Body of pancreas (tissue), 4 donors: ENCODE data around the gene TSEN2. TPM values are rescaled to one million over a fixed set of nuclear protein-coding genes. Genes with fewer than 3 reads are reported as not detected.

ENCODE experiments used
- ATAC-seq: fragments of 150-250 bp; one replicate; pipeline ENCODE4 v1.9.1; 2016
- DNase-seq, 4 donors: peaks; one replicate each; pipeline ENCODE4 v3.0.0-alpha.2; 2019
- H3K27ac ChIP-seq, 4 donors: fragments of 200-600 bp; sonication (generic); 1 replicate in 3 of 4; 2 replicates in 1 of 4; pipeline versions ENCODE4 v1.5.1 to v1.6.1; 2016 to 2019; ENCODE audit warnings: mild to moderate bottlenecking in 1 of 4, mixed read lengths in 1 of 4, moderate library complexity in 1 of 4
- H3K27me3 ChIP-seq, 2 donors: fragments of 200-600 bp; sonication (generic); one replicate each; pipeline ENCODE4 v1.6.0; 2016; ENCODE audit warnings: mild to moderate bottlenecking in 1 of 2
- H3K36me3 ChIP-seq, 2 donors: fragments of 200-600 bp; sonication (generic); replicated peaks in 1 of 2; 2 replicates each; pipeline ENCODE4 v1.5.1; 2016; ENCODE audit warnings: low read depth in 2 of 2; ENCODE audit not compliant: insufficient read depth in 1 of 2
- H3K4me1 ChIP-seq: fragments of 200-600 bp; sonication (generic); one replicate; pipeline ENCODE4 v1.6.0; 2016
- H3K4me3 ChIP-seq, 2 donors: fragments of 200-600 bp; sonication (generic); 1 replicate in 1 of 2; 2 replicates in 1 of 2; pipeline ENCODE4 v1.5.1; 2016 to 2019
- H3K9me3 ChIP-seq, 3 donors: fragments of 200-600 bp; sonication (generic); 1 replicate in 2 of 3; 2 replicates in 1 of 3; pipeline ENCODE4 v1.5.1; 2016
- CTCF ChIP-seq, 7 experiments: fragments of 450-650 bp in 4 of 7; fragments of 200-600 bp in 3 of 7; sonication (generic) in 3 of 7; IDR thresholded peaks; one replicate each; pipeline ENCODE4 v1.5.1; 2016 to 2019; ENCODE audit warnings: antibody characterized with exemption in 7 of 7
- POLR2A ChIP-seq, 3 donors: fragments of 450-650 bp; IDR thresholded peaks; one replicate each; pipeline ENCODE4 v1.6.1; 2016; ENCODE audit warnings: antibody characterized with exemption in 3 of 3, mild to moderate bottlenecking in 2 of 3
- WGBS, 2 donors: methylation state at CpG; one replicate each; pipeline ENCODE4 v1.1.5; 2017; 5-methylcytosine and 5-hydroxymethylcytosine counted together
- intact Hi-C: fragments of 100-400 bp; cut with DNase I; formaldehyde crosslinking; loops from one replicate; pipeline ENCODE4 v1.15.1; 2023
- total RNA-seq, 2 donors: library from RNA; depleted of rRNA; stranded (reverse); fragments of >200 nt; gene quantifications; one replicate each; pipeline ENCODE4 v1.1.0, GENCODE V29; 2016

The TSEN2 gene
- total RNA-seq, 2 donors from 2014 or later: 14.8 to 20.8 TPM

DNA sequence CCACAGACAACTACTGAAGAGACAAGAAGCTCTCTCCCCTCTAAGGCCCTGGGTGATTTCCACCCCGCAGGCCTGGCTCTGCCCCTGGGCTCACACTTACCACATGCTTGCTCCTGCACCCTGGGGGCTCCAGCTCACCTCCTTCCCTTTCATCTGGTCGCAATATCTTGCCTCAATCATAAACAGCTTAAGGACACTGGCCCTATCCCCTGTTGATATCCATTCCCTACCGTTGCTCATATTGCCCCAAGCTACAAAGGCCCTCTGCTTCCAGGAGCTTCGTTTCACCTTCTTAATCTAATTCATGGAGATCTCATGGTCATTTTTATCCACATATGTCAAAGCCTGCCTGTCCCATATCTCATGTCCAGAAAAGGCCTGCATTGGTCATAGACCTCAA is 46.0 kb upstream of the TSEN2 start:
- ATAC-seq: no peak
- DNase-seq: no peak
- Histone ChIP-seq H3K36me3 (no peaks in the 10 kb centered on the region), H3K4me3 (no peak overlapping the region), H3K27ac (no peak overlapping the region), H3K27me3 (no peaks in the 10 kb centered on the region), H3K9me3 (no peaks in the 10 kb centered on the region), H3K4me1 (no peaks in the 10 kb centered on the region)
- no peak for TF ChIP-seq POLR2A (IDR thresholded peaks at IDR 0.05)
- no peak for TF ChIP-seq CTCF (IDR thresholded peaks at IDR 0.05)
- 82 to 83% methylated on average over 4 of the region's 4 CpGs for WGBS, 2 donors
- intact Hi-C loops: no loop called here

DNA sequence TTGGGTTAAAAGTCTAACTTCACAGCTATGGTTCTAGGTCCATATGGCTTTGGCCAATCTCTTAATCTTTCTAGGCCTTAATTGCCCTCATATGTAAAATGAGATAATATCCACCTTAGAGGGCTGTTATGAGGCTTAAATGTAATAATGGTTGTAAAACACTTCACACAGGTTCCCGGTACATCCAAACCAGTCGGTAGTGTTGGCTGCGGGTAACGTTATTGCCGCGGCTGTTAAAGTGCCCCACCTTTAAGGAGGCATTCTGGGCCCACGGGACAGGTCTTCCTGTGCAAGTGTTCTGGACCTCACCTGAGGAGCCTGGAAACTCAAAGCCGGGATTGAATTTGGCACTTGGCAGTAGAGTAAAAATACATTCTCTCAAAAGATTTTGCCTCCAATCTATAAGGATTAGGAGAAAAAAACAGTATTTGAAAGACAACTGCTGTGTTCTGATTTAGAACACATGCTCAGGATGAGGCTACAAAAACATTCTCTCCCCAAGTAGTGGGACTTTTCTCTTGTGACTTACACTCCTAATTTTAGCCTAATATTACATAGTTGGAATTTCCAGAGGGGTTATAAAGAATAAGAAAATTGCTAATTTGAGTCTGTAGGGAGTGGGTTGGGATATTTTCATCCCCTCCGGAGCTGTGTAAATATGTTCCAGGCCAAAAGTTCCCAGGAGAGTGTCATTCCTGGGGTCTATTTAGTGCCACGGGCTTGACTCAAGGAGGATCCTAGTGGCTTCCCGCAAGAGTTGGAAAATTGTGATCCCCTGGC is 44.9 kb upstream of the TSEN2 start:
- 78 to 84% methylated on average over 11 of the region's 11 CpGs for WGBS, 2 donors
- Histone ChIP-seq H3K4me1 (no peaks in the 10 kb centered on the region), H3K9me3 (no peaks in the 10 kb centered on the region), H3K27ac (no peak overlapping the region), H3K4me3 (no peak overlapping the region), H3K36me3 (no peaks in the 10 kb centered on the region), H3K27me3 (no peaks in the 10 kb centered on the region)
- no peak for DNase-seq
- TF ChIP-seq POLR2A (IDR thresholded peaks at IDR 0.05): no peak
- no peak for TF ChIP-seq CTCF (IDR thresholded peaks at IDR 0.05)
- no peak for ATAC-seq
- intact Hi-C loops: no loop called here

GRCh38 chr3:12440927-12441714 is 43.2 kb upstream of the TSEN2 start:
- no peak for TF ChIP-seq CTCF (IDR thresholded peaks at IDR 0.05)
- no peak for TF ChIP-seq POLR2A (IDR thresholded peaks at IDR 0.05)
- ATAC-seq: no peak
- no peaks in the 10 kb centered on the region for H3K36me3 ChIP-seq
- H3K9me3 ChIP-seq: no peaks in the 10 kb centered on the region
- H3K27ac ChIP-seq: no peak overlapping the region
- H3K27me3 ChIP-seq: no peaks in the 10 kb centered on the region
- intact Hi-C loops: no loop called here
- no peak overlapping the region for H3K4me3 ChIP-seq
- DNase-seq: peak in 2 of 4 donors; percentile 17 to 25
- 67 to 70% methylated on average over 8 to 19 of the region's 21 CpGs for WGBS, 2 donors
- no peaks in the 10 kb centered on the region for H3K4me1 ChIP-seq

DNA sequence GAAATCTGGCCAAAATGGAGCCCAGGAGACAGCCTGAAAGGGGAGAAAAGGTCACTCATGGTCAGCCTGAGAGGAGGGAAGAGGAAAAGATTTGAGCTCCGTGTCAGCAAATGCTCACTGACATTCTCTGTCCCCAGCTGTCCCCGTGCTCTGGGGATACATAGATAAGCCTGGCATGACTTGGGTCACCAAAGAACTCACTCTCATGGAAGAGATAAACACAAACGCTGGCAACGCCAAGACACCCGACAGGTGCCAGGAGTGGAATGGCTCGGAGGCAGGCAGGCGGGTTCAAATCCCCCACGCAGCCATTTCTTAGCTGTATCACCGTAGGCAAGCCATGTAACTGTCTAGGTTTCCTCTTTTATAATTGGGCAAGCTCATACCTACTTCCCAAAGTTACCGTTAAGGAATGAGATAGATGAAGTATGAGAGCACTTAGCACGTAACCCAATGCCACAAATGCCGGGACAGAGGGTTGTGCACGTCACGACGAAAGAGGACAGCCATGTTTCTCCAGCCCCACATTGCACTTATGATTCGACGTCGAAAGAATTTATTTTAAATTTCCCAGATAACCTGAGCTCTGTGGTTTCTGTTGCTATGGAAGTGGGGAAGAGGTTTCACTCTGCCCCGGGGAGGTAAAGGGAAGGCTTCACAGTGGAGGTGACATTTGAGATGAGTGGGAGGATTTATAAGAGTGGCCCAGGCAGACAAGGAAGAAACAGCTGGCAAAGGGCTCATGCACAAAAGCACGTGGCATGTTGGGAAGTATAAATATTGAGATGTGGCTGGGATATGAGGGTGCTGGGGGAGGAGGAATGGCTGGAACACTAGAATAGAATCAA is 41.4 kb upstream of the TSEN2 start:
- H3K27me3 ChIP-seq: no peaks in the 10 kb centered on the region
- 60 to 65% methylated on average over 20 of the region's 20 CpGs for whole genome bisulfite sequencing, 2 donors
- H3K36me3 ChIP-seq: no peaks in the 10 kb centered on the region
- intact Hi-C loops: no loop called here
- no peaks in the 10 kb centered on the region for H3K4me1 ChIP-seq
- DNase-seq (no peak), ATAC-seq (no peak)
- TF ChIP-seq POLR2A (IDR thresholded peaks at IDR 0.05): no peak
- H3K27ac ChIP-seq: no peak overlapping the region
- H3K4me3 ChIP-seq: no peak overlapping the region
- no peaks in the 10 kb centered on the region for H3K9me3 ChIP-seq
